Neuronal stem cell (in vitro differentiated cells): ENCODE results near the gene ITSN1.

Source experiments
- DNase-seq: peaks from one replicate; pipeline ENCODE4 v3.0.0-alpha.2; 2013; ENCODE audit warnings: low spot score
- H2AFZ ChIP-seq: one replicate; pipeline ENCODE4 v1.6.1; 2013; ENCODE audit warnings: mild to moderate bottlenecking, low read length, inconsistent platforms
- H2AK5ac ChIP-seq: 2 replicates; pipeline ENCODE4 v1.6.1; 2013; ENCODE audit warnings: low read depth, mild to moderate bottlenecking, inconsistent platforms, low read length, moderate library complexity, mixed read lengths
- H2BK120ac ChIP-seq: 2 replicates; pipeline ENCODE4 v1.6.1; 2013; ENCODE audit warnings: low read depth, mild to moderate bottlenecking, inconsistent platforms, low read length, moderate library complexity, mixed read lengths
- H2BK12ac ChIP-seq: one replicate; pipeline ENCODE4 v1.6.1; 2013; ENCODE audit warnings: low read length, inconsistent platforms
- H2BK15ac ChIP-seq: 2 replicates; pipeline ENCODE4 v1.6.1; 2013; ENCODE audit warnings: mild to moderate bottlenecking, low read length, inconsistent platforms, mixed read lengths
- H2BK5ac ChIP-seq: one replicate; pipeline ENCODE4 v1.6.1; 2013; ENCODE audit warnings: inconsistent platforms, mild to moderate bottlenecking, low read length, moderate library complexity
- H3K14ac ChIP-seq: one replicate; pipeline ENCODE4 v1.6.1; 2013; ENCODE audit warnings: low read length, inconsistent platforms
- H3K18ac ChIP-seq: 2 replicates; pipeline ENCODE4 v1.6.1; 2013; ENCODE audit warnings: low read length, inconsistent platforms
- H3K23ac ChIP-seq: 2 replicates; pipeline ENCODE4 v1.6.1; 2013; ENCODE audit warnings: low read depth, mild to moderate bottlenecking, mixed read lengths, low read length, inconsistent platforms; ENCODE audit not compliant: poor library complexity
- H3K27ac ChIP-seq: replicated peaks from 3 replicates; pipeline ENCODE4 v1.5.1; 2013; ENCODE audit warnings: low read length, inconsistent platforms
- H3K27me3 ChIP-seq, 3 experiments: 2 replicates each; pipeline ENCODE4 v1.6.1; 2013; ENCODE audit warnings: low read length in 3 of 3, mild to moderate bottlenecking in 2 of 3, inconsistent platforms in 1 of 3, low read depth in 1 of 3, mixed read lengths in 1 of 3, moderate library complexity in 1 of 3; ENCODE audit not compliant: control insufficient read depth in 3 of 3, insufficient read depth in 3 of 3
- H3K36me3 ChIP-seq, 2 donors: replicated peaks in 1 of 2; 2 replicates each; pipeline ENCODE4 v1.6.1; 2013; ENCODE audit warnings: low read length in 2 of 2; ENCODE audit not compliant: control insufficient read depth in 2 of 2, insufficient read depth in 2 of 2
- H3K4ac ChIP-seq: 2 replicates; pipeline ENCODE4 v1.6.1; 2013; ENCODE audit warnings: inconsistent platforms, mild to moderate bottlenecking, low read length, moderate library complexity
- H3K4me1 ChIP-seq, 2 donors: 1 replicate in 1 of 2; 2 replicates in 1 of 2; pipeline ENCODE4 v1.6.1; 2013; ENCODE audit warnings: low read length in 2 of 2, low read depth in 1 of 2; ENCODE audit not compliant: control insufficient read depth in 2 of 2, insufficient read depth in 1 of 2
- H3K4me2 ChIP-seq: one replicate; pipeline ENCODE4 v1.6.1; 2013; ENCODE audit warnings: mild to moderate bottlenecking, low read length, inconsistent platforms; ENCODE audit not compliant: insufficient read depth, poor library complexity, severe bottlenecking
- H3K4me3 ChIP-seq, 2 donors: 2 replicates each; pipeline ENCODE4 v1.5.1; 2013; ENCODE audit warnings: low read length in 2 of 2, mild to moderate bottlenecking in 2 of 2, inconsistent platforms in 1 of 2, moderate library complexity in 1 of 2
- H3K79me1 ChIP-seq: one replicate; pipeline ENCODE4 v1.6.1; 2013; ENCODE audit warnings: low read depth, mild to moderate bottlenecking, inconsistent platforms, low read length, moderate library complexity
- H3K9ac ChIP-seq: one replicate; pipeline ENCODE4 v1.6.1; 2013; ENCODE audit warnings: mild to moderate bottlenecking, low read depth, low read length, inconsistent platforms; ENCODE audit not compliant: poor library complexity
- H3K9me3 ChIP-seq, 2 donors: replicated peaks in 1 of 2; 2 replicates each; pipeline versions ENCODE3 to v1.6.1; 2013; ENCODE audit warnings: low read length in 2 of 2, mild to moderate bottlenecking in 2 of 2, inconsistent platforms in 1 of 2, low read depth in 1 of 2, mixed read lengths in 1 of 2, moderate library complexity in 1 of 2; ENCODE audit not compliant: control insufficient read depth in 2 of 2, insufficient read depth in 1 of 2
- H4K8ac ChIP-seq: one replicate; pipeline ENCODE4 v1.6.1; 2013; ENCODE audit warnings: low read depth, mild to moderate bottlenecking, inconsistent platforms, low read length, moderate library complexity
- H4K91ac ChIP-seq: one replicate; pipeline ENCODE4 v1.6.1; 2013; ENCODE audit warnings: low read length, low read depth, mild to moderate bottlenecking, inconsistent platforms; ENCODE audit not compliant: poor library complexity
- WGBS, 2 donors: extraction: QIAGEN DNeasy Blood & Tissue Kit; methylation state at CpG; one replicate each; pipeline ENCODE4 v1.1.7; 2013; ENCODE audit warnings: missing lambda C conversion rate in 2 of 2, mixed read lengths in 1 of 2; ENCODE audit not compliant: insufficient read length in 2 of 2, insufficient replicate concordance in 1 of 2; ENCODE audit errors: extremely low coverage in 2 of 2; 5-methylcytosine and 5-hydroxymethylcytosine counted together

ITSN1 gene

DNA sequence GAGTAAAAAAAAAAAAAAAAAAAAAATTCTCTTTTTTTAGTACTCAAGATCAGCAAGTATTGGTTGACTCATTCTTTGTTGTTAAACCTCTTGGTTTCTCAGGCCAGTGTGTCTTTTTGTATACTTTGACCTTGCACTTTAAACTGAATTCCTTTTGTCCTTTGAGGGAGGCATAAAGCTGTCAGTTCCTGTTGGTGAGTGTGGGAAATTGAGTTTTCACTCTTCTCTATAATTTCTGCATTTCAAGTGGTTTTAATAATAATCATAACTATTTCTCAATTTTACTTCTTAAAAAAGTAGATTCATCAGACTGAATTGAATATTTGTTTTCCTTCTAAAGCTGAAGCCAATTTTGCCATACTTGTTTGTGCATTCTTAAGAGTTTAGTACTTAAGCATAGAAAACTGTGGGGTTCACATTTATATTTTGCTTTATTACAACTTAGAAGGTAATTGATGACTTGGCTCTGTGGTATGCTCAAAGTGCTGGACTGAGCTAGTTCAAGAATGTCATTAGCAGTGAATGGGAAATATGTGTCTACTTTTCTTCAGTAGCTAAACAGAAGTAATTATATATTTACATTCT is 43.4 kb downstream of the ITSN1 start:
- peaks cover 0 to 4% of the 10 kb centered on the region in 2 donors for H3K36me3 ChIP-seq
- DNase-seq = no peak
- no peaks in the 10 kb centered on the region for H3K79me1 ChIP-seq
- peaks cover 0 to 5% of the 10 kb centered on the region in 2 donors for H3K9me3 ChIP-seq
- no peak overlapping the region for H3K27ac ChIP-seq
- no peak overlapping the region for H3K4me2 ChIP-seq
- no peak overlapping the region for H2BK12ac ChIP-seq
- peaks cover 6 to 46% of the 10 kb centered on the region in 2 donors for H3K4me1 ChIP-seq
- no peak overlapping the region for H2AK5ac ChIP-seq
- no peak overlapping the region for H3K23ac ChIP-seq
- H4K91ac ChIP-seq = no peak overlapping the region
- no peak overlapping the region for H3K4me3 ChIP-seq
- H2BK15ac ChIP-seq = no peak overlapping the region
- H4K8ac ChIP-seq = no peak overlapping the region
- no peak overlapping the region for H2BK120ac ChIP-seq
- no peak overlapping the region for H3K18ac ChIP-seq
- no peak overlapping the region for H3K14ac ChIP-seq
- H3K9ac ChIP-seq = no peak overlapping the region
- no peaks in the 10 kb centered on the region for H3K27me3 ChIP-seq
- no peak overlapping the region for H2AFZ ChIP-seq
- no peak overlapping the region for H3K4ac ChIP-seq
- no peak overlapping the region for H2BK5ac ChIP-seq

GRCh38 chr21:33686386-33686785 is 44.1 kb downstream of the ITSN1 start:
- Histone ChIP-seq H3K27me3 (no peaks in the 10 kb centered on the region), H2BK120ac (no peak overlapping the region), H3K18ac (no peak overlapping the region), H3K23ac (no peak overlapping the region), H3K14ac (no peak overlapping the region), H3K9ac (no peak overlapping the region), H3K4ac (no peak overlapping the region), H2AK5ac (no peak overlapping the region), H4K8ac (no peak overlapping the region), H2AFZ (no peak overlapping the region), H3K9me3 (no peaks in the 10 kb centered on the region), H2BK5ac (no peak overlapping the region), H4K91ac (no peak overlapping the region), H2BK12ac (no peak overlapping the region), H3K27ac (no peak overlapping the region), H3K4me3 (no peak overlapping the region), H3K36me3 (peaks cover 0 to 4% of the 10 kb centered on the region in 2 donors), H3K4me1 (peaks cover 9 to 46% of the 10 kb centered on the region in 2 donors), H2BK15ac (no peak overlapping the region), H3K79me1 (no peaks in the 10 kb centered on the region), H3K4me2 (no peak overlapping the region)
- no CpG with 5 or more reads among the region's 3 CpGs for WGBS, 2 donors
- DNase-seq = no peak

GRCh38 chr21:33687634-33688033 is 45.3 kb downstream of the ITSN1 start:
- H2BK5ac ChIP-seq = no peak overlapping the region
- no peak overlapping the region for H3K4me3 ChIP-seq
- no peak overlapping the region for H3K23ac ChIP-seq
- no CpG with 5 or more reads among the region's 3 CpGs for WGBS, 2 donors
- no peak overlapping the region for H3K4ac ChIP-seq
- H3K27ac ChIP-seq = no peak overlapping the region
- no peak overlapping the region for H3K18ac ChIP-seq
- H2BK15ac ChIP-seq = no peak overlapping the region
- H3K9me3 ChIP-seq = no peaks in the 10 kb centered on the region
- H4K8ac ChIP-seq = no peak overlapping the region
- H3K4me2 ChIP-seq = no peak overlapping the region
- no peaks in the 10 kb centered on the region for H3K27me3 ChIP-seq
- H3K9ac ChIP-seq = no peak overlapping the region
- H2AK5ac ChIP-seq = no peak overlapping the region
- H4K91ac ChIP-seq = no peak overlapping the region
- no peak overlapping the region for H2BK12ac ChIP-seq
- H2AFZ ChIP-seq = no peak overlapping the region
- H2BK120ac ChIP-seq = no peak overlapping the region
- no peak for DNase-seq
- no peak overlapping the region for H3K14ac ChIP-seq
- H3K79me1 ChIP-seq = peaks cover 3% of the 10 kb centered on the region
- H3K36me3 ChIP-seq = peaks cover 0 to 4% of the 10 kb centered on the region in 2 donors
- H3K4me1 ChIP-seq = peaks cover 18 to 54% of the 10 kb centered on the region in 2 donors

- H2AK5ac ChIP-seq = no peak overlapping the region
- H2AFZ ChIP-seq = no peak overlapping the region
- no peak overlapping the region for H3K4ac ChIP-seq
- peaks cover 0 to 4% of the 10 kb centered on the region in 2 donors for H3K36me3 ChIP-seq
- no peak overlapping the region for H3K18ac ChIP-seq
- H3K4me1 ChIP-seq = peaks cover 15 to 49% of the 10 kb centered on the region in 2 donors
- no CpG with 5 or more reads among the region's 1 CpG for WGBS, 2 donors
- no peak overlapping the region for H2BK15ac ChIP-seq
- H3K4me2 ChIP-seq = no peak overlapping the region
- H3K4me3 ChIP-seq = no peak overlapping the region
- H3K23ac ChIP-seq = no peak overlapping the region
- H4K8ac ChIP-seq = no peak overlapping the region
- no peak for DNase-seq
- no peaks in the 10 kb centered on the region for H3K27me3 ChIP-seq
- no peak overlapping the region for H4K91ac ChIP-seq
- H3K27ac ChIP-seq = no peak overlapping the region
- H3K9ac ChIP-seq = no peak overlapping the region
- no peaks in the 10 kb centered on the region for H3K9me3 ChIP-seq
- H3K79me1 ChIP-seq = peaks cover 4% of the 10 kb centered on the region
- no peak overlapping the region for H2BK12ac ChIP-seq
- no peak overlapping the region for H2BK120ac ChIP-seq
- no peak overlapping the region for H3K14ac ChIP-seq
- H2BK5ac ChIP-seq = no peak overlapping the region
These were observed 46.1 kb downstream of the ITSN1 start for GRCh38 chr21:33688353-33688752.
